Coronary artery (tissue), 2 donors: ENCODE results near the gene PCLO.

Experiments
- DNase-seq: peaks from one replicate; pipeline ENCODE4 v3.0.0-alpha.2; 2017; ENCODE audit warnings: low spot score
- H3K27ac ChIP-seq, 2 donors: fragments of 200-600 bp; sonication (generic); one replicate each; pipeline ENCODE4 v1.5.1; 2016 to 2019
- H3K4me3 ChIP-seq: fragments of 200-600 bp; sonication (generic); 2 replicates; pipeline ENCODE4 v1.5.1; 2016; ENCODE audit warnings: mild to moderate bottlenecking, moderate library complexity
- CTCF ChIP-seq: fragments of 200-600 bp; sonication (generic); IDR thresholded peaks from one replicate; pipeline ENCODE4 v1.5.1; 2019; ENCODE audit warnings: antibody characterized with exemption

PCLO gene

DNA sequence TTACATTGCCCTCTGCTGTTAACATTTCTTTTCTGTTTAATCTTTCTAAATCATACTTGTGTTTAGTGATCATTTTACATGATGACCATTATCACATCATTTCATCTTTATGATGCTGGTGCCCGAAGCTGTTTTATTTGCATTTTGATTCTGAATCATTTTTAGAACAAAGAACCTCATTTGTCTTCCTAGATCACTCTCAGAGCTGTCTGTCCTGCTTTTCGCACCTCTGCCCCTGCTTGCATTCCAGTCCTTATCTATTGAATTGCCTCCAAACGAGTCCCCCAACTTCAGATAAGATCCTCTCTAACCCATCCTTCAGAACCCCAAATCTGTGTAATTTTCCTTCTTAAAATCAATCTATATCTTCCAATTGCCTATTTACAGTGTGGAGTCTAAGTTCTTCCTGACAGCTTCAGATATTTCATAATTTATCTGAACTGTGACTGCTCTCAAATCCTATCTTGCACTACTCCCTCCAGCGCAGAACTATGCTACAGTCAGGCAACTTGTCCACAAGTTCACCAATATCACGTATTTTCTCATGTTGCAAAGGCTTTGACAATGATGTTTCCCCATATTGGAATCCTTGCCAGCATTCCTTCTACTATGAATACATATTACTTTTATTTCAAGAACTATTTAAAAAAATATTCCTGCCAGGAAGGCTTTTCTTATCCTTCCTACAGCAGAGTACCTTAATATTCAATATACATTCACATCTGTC, 372.6 kb downstream of the PCLO start:
- no peak for TF ChIP-seq CTCF
- no peak for DNase-seq
- no peak overlapping the region for H3K4me3 ChIP-seq
- no peak overlapping the region for H3K27ac ChIP-seq

DNA sequence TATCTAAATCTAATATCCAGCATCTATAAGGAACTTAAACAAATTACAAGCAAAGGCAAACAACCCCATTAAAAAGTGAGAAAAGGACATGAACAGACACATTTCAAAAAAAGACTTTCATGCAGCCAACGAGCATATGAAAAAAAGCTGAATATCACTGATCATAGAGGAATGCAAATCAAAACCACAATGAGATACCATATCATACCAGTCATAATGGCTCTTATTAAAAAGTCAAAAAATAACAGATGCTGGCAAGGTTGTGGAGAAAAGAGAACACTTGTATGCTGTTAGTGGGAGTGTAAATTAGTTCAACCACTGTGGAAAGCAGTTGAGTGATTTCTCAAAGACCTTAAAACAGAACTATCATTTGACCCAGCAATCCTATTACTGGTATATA, 384.7 kb downstream of the PCLO start:
- TF ChIP-seq CTCF, result no peak
- H3K27ac ChIP-seq, result no peak overlapping the region
- DNase-seq, result no peak

GRCh38 chr7:82762880-82763279, 399.8 kb downstream of the PCLO start:
- Histone ChIP-seq H3K4me3 (no peak overlapping the region), H3K27ac (no peak overlapping the region)
- no peak for DNase-seq
- TF ChIP-seq CTCF, result no peak

More for the DNA sequence above, 384.7 kb downstream of the PCLO start:
- no peak overlapping the region for H3K4me3 ChIP-seq

- no peak for TF ChIP-seq CTCF
- DNase-seq, result no peak
- no peak overlapping the region for H3K27ac ChIP-seq
- no peak overlapping the region for H3K4me3 ChIP-seq
These were observed 401.9 kb downstream of the PCLO start for GRCh38 chr7:82760831-82761230.

GRCh38 chr7:82760074-82760473, 402.6 kb downstream of the PCLO start:
- no peak for TF ChIP-seq CTCF
- Histone ChIP-seq H3K4me3 (no peak overlapping the region), H3K27ac (no peak overlapping the region)
- no peak for DNase-seq

DNA sequence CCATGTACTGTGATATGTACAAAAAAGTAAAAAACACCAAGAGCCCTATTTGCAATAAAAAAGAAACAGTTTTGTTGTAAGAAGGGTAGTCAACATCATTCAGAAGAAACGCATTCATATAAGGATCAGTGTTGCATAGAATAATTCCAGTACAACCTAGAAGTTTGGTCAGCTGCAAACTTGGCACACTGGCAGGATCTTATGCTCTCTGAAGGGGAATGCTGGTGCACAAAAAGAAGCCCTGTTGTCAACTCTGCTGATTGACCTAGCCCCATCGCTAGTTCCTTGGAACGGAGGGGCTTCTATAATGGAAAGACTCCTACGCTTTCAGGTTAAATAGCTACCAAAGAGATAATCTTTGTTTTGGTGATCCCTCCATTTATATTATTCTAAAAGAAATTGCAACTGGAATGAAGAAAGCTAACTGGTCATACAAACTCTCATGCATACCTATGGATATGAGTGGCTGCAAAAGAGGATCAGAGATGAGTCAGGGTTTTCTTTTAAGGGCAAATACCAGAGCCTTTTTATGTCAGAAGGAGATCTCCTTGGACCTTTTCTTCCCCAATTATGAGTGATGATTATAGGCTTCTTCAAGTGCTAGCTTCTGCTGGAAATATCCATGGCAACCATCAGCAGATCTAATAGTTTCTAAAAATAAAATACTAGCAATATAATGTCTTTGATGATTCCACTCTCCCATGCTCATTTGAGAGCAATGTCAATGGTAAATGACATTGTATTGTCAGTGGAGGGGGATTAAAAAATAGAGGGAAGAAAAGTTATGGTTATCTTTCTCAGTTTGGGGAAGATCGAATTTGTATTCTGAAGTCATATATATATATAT, 406.8 kb downstream of the PCLO start:
- Histone ChIP-seq H3K4me3 (no peak overlapping the region), H3K27ac (no peak overlapping the region)
- no peak for TF ChIP-seq CTCF
- DNase-seq, result no peak
